GM12878 (cell line): ENCODE results near the gene FOXD3. TPM values are rescaled to one million over a fixed set of nuclear protein-coding genes. Genes with fewer than 3 reads are reported as not detected.

Experiments
- ATF2 ChIP-seq: IDR thresholded peaks from 2 replicates; pipeline ENCODE4 v1.6.1; 2012; ENCODE audit warnings: low read length, inconsistent platforms
- EP300 ChIP-seq, 2 experiments: fragments of 150-350 bp in 1 of 2; IDR thresholded peaks; 2 replicates each; pipeline ENCODE4 v1.6.1; 2011 to 2012; ENCODE audit warnings: low read depth in 2 of 2, low read length in 2 of 2, borderline replicate concordance in 1 of 2, improper control_type of control experiment in 1 of 2, inconsistent platforms in 1 of 2; ENCODE audit not compliant: control insufficient read depth in 1 of 2
- FOXM1 ChIP-seq: IDR thresholded peaks from 2 replicates; pipeline ENCODE4 v1.6.1; 2012; ENCODE audit warnings: low read depth, mild to moderate bottlenecking, inconsistent platforms, low read length, moderate library complexity
- HDAC2 ChIP-seq: fragments of 200-600 bp; sonication (generic); IDR thresholded peaks from 2 replicates; pipeline ENCODE4 v1.6.1; 2017
- HDGF ChIP-seq: fragments of 450-650 bp; IDR thresholded peaks from 2 replicates; pipeline ENCODE4 v1.6.1; 2016; ENCODE audit warnings: antibody characterized with exemption
- IRF4 ChIP-seq: IDR thresholded peaks from 2 replicates; pipeline ENCODE4 v1.6.1; 2011; ENCODE audit warnings: low read depth, low read length
- NKRF ChIP-seq: fragments of 450-650 bp; conservative IDR thresholded peaks from 2 replicates; pipeline ENCODE4 v1.6.1; 2017; ENCODE audit warnings: mild to moderate bottlenecking, moderate library complexity
- PBX3 ChIP-seq: IDR thresholded peaks from 2 replicates; pipeline ENCODE4 v1.6.1; 2011; ENCODE audit warnings: mild to moderate bottlenecking, low read depth, low read length, moderate library complexity; ENCODE audit not compliant: insufficient replicate concordance
- PKNOX1 ChIP-seq: fragments of 450-650 bp; IDR thresholded peaks from 2 replicates; pipeline ENCODE4 v1.6.1; 2016; ENCODE audit warnings: mild to moderate bottlenecking
- POU2F2 ChIP-seq: IDR thresholded peaks from 3 replicates; pipeline ENCODE4 v1.6.1; 2011; ENCODE audit warnings: low read depth, mild to moderate bottlenecking, low read length, borderline replicate concordance
- SIN3A ChIP-seq: IDR thresholded peaks from 2 replicates; pipeline ENCODE4 v1.6.1; 2012; ENCODE audit warnings: low read depth, low read length, improper control_type of control experiment
- SMAD1 ChIP-seq: fragments of 450-650 bp; IDR thresholded peaks from 2 replicates; pipeline ENCODE4 v1.6.1; 2018; ENCODE audit warnings: mild to moderate bottlenecking, low read depth; ENCODE audit not compliant: partially characterized antibody
- TARDBP ChIP-seq: IDR thresholded peaks from 2 replicates; pipeline ENCODE4 v1.6.1; 2016; ENCODE audit warnings: borderline replicate concordance
- YY1 ChIP-seq: IDR thresholded peaks from 2 replicates; pipeline ENCODE4 v1.6.1; 2011; ENCODE audit warnings: low read depth, mild to moderate bottlenecking, low read length
- ZNF622 ChIP-seq: fragments of 450-650 bp; IDR thresholded peaks from 2 replicates; pipeline ENCODE4 v1.6.1; 2017; ENCODE audit warnings: mild to moderate bottlenecking, inconsistent platforms
- polyA plus RNA-seq, 11 experiments: library from polyadenylated mRNA; depleted of rRNA in 4 of 11; unstranded in 6 of 11; stranded (reverse) in 5 of 11; fragments of >200 nt; fragmentation: Nextera tagmentation in 4 of 11; fragmentation: Illumina TruSeq in 1 of 11; extraction: Ambion mirVana in 4 of 11; extraction: Trizol in 1 of 11; gene quantifications; 1 replicate in 1 of 11; 2 replicates in 10 of 11; pipeline versions ENCODE4 v1.2.1 to v1.2.3, GENCODE V29; 2011 to 2016; ENCODE audit warnings: inconsistent platforms in 2 of 11, missing spikeins in 2 of 11, low read depth in 1 of 11
- total RNA-seq, 4 experiments: library from RNA; depleted of rRNA in 3 of 4; stranded (reverse); fragments of >200 nt in 3 of 4; fragmentation: Illumina TruSeq in 1 of 4; extraction: Trizol in 1 of 4; gene quantifications; 2 replicates each; pipeline versions ENCODE4 v1.2.1 to v1.2.3, GENCODE V29; 2013 to 2021

The FOXD3 gene
- total and polyA plus RNA-seq, 10 of the 15 experiments (the other 5 are each of a cell fraction or from before 2014, with no cell fraction given) = not detected

GRCh38 chr1:63342402-63342801, 20.0 kb downstream of the FOXD3 start (continued):
- TF ChIP-seq ATF2 = no peak
- no peak for TF ChIP-seq SMAD1
- no peak for TF ChIP-seq YY1
- no peak for TF ChIP-seq SIN3A
- no peak for TF ChIP-seq PBX3
- TF ChIP-seq EP300 (IDR thresholded peaks at IDR 0.05; ENCODE audit: borderline replicate concordance in 1 of 2, control insufficient read depth in 1 of 2, low read depth in 2 of 2, low read length in 2 of 2) = no peak
- no peak for TF ChIP-seq HDAC2
- TF ChIP-seq ZNF622 = no peak
- no peak for TF ChIP-seq TARDBP
- no peak for TF ChIP-seq FOXM1
- TF ChIP-seq NKRF = no peak
- TF ChIP-seq POU2F2 = no peak
- no peak for TF ChIP-seq IRF4
- no peak for TF ChIP-seq HDGF
- TF ChIP-seq PKNOX1 = no peak
